Measurements from ENCODE around the gene CSRNP2. TPM values are rescaled to one million over a fixed set of nuclear protein-coding genes. Genes with fewer than 3 reads are reported as not detected.

Gene CSRNP2
- total and polyA plus RNA-seq, 2 of the 4 experiments (the other 2 are of a cell fraction): 14.0 to 21.7 TPM

GRCh38 chr12:51019927-51020326 lies 63.5 kb downstream of the CSRNP2 start:
- ATAC-seq (ENCODE audit: low read depth): no peak
- no peak overlapping the region for H3K27ac ChIP-seq (ENCODE audit: insufficient read depth, low read length)
- no peak overlapping the region for H3K56ac ChIP-seq (ENCODE audit: extremely low read depth, insufficient read depth, low read length)
- H2AK5ac ChIP-seq (ENCODE audit: low read depth, low read length): no peak overlapping the region
- no peaks in the 10 kb centered on the region for H3K9me3 ChIP-seq (ENCODE audit: control insufficient read depth, insufficient read depth, low read length)
- no peaks in the 10 kb centered on the region for H3K36me3 ChIP-seq (ENCODE audit: control insufficient read depth, insufficient read depth, low read length)
- H4K8ac ChIP-seq (ENCODE audit: low read depth in 2 of 2, low read length in 2 of 2): no peak overlapping the region
- H3K23ac ChIP-seq (ENCODE audit: low read depth, low read length): no peak overlapping the region
- H2BK5ac ChIP-seq (ENCODE audit: low read depth, low read length, poor library complexity, severe bottlenecking): no peak overlapping the region
- no peak overlapping the region for H3K4ac ChIP-seq (ENCODE audit: low read depth, low read length)
- H3K9me1 ChIP-seq (ENCODE audit: insufficient read depth, low read length): peaks cover 2% of the 10 kb centered on the region; the same call in 1 of the 2 replicates
- peaks cover 29 to 60% of the 10 kb centered on the region in 2 experiments for H3K79me1 ChIP-seq (ENCODE audit: low read depth in 1 of 2, low read length in 2 of 2)
- intact Hi-C loops (cut with micrococcal nuclease) (loop anchor here (10.0 kb wide), 1 partner anchor 255 kb away; the partner anchor contains the start of gene ATF1), dilution Hi-C loops (cut with HindIII; ENCODE audit: low sequenced_read_pairs, unreplicated experiment) (no loop called here), in situ Hi-C loops (cut with MboI; ENCODE audit: low sequenced_read_pairs) (no loop called here)
- no peak overlapping the region for H2AK9ac ChIP-seq (replicated peaks; ENCODE audit: low read depth, low read length, poor library complexity)
- CTCF ChIA-PET: interaction anchor here (0.6 to 1.3 kb wide), 3 partner anchors 11 to 88 kb away, joined by 3 to 5 read pairs (median 3); no protein-coding TSS in a partner anchor
- POLR2A ChIA-PET (ENCODE audit: unreplicated experiment): no interaction called here
- TF ChIP-seq MAZ (IDR thresholded peaks at IDR 0.05; ENCODE audit: borderline replicate concordance, low read depth, low read length): no peak
- DNase-seq: no peak
- H3K27me3 ChIP-seq (ENCODE audit: control insufficient read depth, insufficient read depth, low read length): no peaks in the 10 kb centered on the region
- no peak overlapping the region for H2BK20ac ChIP-seq (ENCODE audit: low read depth, low read length)
- no peak overlapping the region for H3K14ac ChIP-seq (replicated peaks; ENCODE audit: low read depth, low read length)
- H3K4me3 ChIP-seq (ENCODE audit: insufficient read depth, low read depth, low read length): no peak overlapping the region
- no TSS peak for BruUV-seq (replicated peaks)
- no peak overlapping the region for H2BK15ac ChIP-seq (ENCODE audit: low read depth, low read length)
- H3K4me2 ChIP-seq (ENCODE audit: low read depth, low read length): no peak overlapping the region
- H4K91ac ChIP-seq (ENCODE audit: insufficient read depth, low read depth, low read length): no peak overlapping the region
- H4K20me1 ChIP-seq (ENCODE audit: insufficient read depth, low read length): peaks cover 29% of the 10 kb centered on the region
- WGBS, 2 experiments (ENCODE audit: extremely low coverage in 2 of 2, insufficient read length in 1 of 2): no CpG with 5 or more reads among the region's 2 CpGs
- no peak overlapping the region for H2AFZ ChIP-seq (replicated peaks; ENCODE audit: low read length, poor library complexity)
- H3K18ac ChIP-seq (ENCODE audit: low read depth, low read length): no peak overlapping the region
- no peak overlapping the region for H4K5ac ChIP-seq (ENCODE audit: low read depth, low read length)
- peaks cover 3% of the 10 kb centered on the region for H3K4me1 ChIP-seq (ENCODE audit: control insufficient read depth, insufficient read depth, low read length)
- no peak overlapping the region for H3K9ac ChIP-seq (ENCODE audit: low read depth, low read length)
- H2BK120ac ChIP-seq (ENCODE audit: low read depth, low read length): no peak overlapping the region
